Cortex of kidney (tissue), 1 donor: ENCODE data around the gene NYNRIN.
"Not testable (repeated sequence)": the region's sequence is repeated elsewhere in the genome, so short reads cannot be mapped to it uniquely, and the experiment has no call there.

ENCODE experiments used
- DNase-seq: peaks from one replicate; lab custom pipeline; 2025; lab: John Stamatoyannopoulos, UW

Gene NYNRIN

GRCh38 chr14:24369907-24370687 is 28.7 kb upstream of the NYNRIN start:
- no peak for DNase-seq

GRCh38 chr14:24370748-24371147 is 28.1 kb upstream of the NYNRIN start:
- no peak for DNase-seq

GRCh38 chr14:24371605-24372004 is 27.2 kb upstream of the NYNRIN start:
- DNase-seq = not testable (repeated sequence)

- DNase-seq = no peak
Observed at GRCh38 chr14:24372701-24373416, 25.9 kb upstream of the NYNRIN start.

- DNase-seq = no peak
Observed at GRCh38 chr14:24376448-24377070, 22.2 kb upstream of the NYNRIN start.

GRCh38 chr14:24377126-24377525 is 21.7 kb upstream of the NYNRIN start:
- no peak for DNase-seq

- DNase-seq = no peak
Observed at GRCh38 chr14:24377657-24378056, 21.1 kb upstream of the NYNRIN start.

GRCh38 chr14:24378327-24378726 is 20.5 kb upstream of the NYNRIN start:
- DNase-seq = no peak

- no peak for DNase-seq
Observed at GRCh38 chr14:24378981-24379906, 19.6 kb upstream of the NYNRIN start.

- no peak for DNase-seq
Observed at GRCh38 chr14:24379907-24380730, 18.7 kb upstream of the NYNRIN start.

- no peak for DNase-seq
Observed at GRCh38 chr14:24381363-24382063, 17.3 kb upstream of the NYNRIN start.

GRCh38 chr14:24382064-24382371 is 16.8 kb upstream of the NYNRIN start:
- DNase-seq = no peak

- DNase-seq = no peak
Observed at GRCh38 chr14:24384169-24384568, 14.6 kb upstream of the NYNRIN start.

GRCh38 chr14:24385524-24385923 is 13.3 kb upstream of the NYNRIN start:
- no peak for DNase-seq

GRCh38 chr14:24387009-24387345 is 11.8 kb upstream of the NYNRIN start:
- DNase-seq = no peak

- not testable (repeated sequence) for DNase-seq
Observed at GRCh38 chr14:24387579-24387978, 11.2 kb upstream of the NYNRIN start.

GRCh38 chr14:24388474-24389179 is 10.2 kb upstream of the NYNRIN start:
- no peak for DNase-seq

GRCh38 chr14:24389226-24389848 is 9.5 kb upstream of the NYNRIN start:
- DNase-seq = no peak

- no peak for DNase-seq
Observed at GRCh38 chr14:24390701-24391468, 7.9 kb upstream of the NYNRIN start.
